ENCODE measurements around the gene ARHGAP24. TPM values are rescaled to one million over a fixed set of nuclear protein-coding genes. Genes with fewer than 3 reads are reported as not detected.

ARHGAP24 gene
- total RNA-seq (2014; rRNA removed; shearing (Covaris generic)), result 26.5 and 34.6 TPM in 2 replicates

- Histone ChIP-seq H3K4me1 (peaks cover 32% of the 10 kb centered on the region), H3K27me3 (no peaks in the 10 kb centered on the region), H3K4me3 (peak within 1 kb of the TSS; percentile 69), H3K9me3 (replicated peaks) (0 out of 2 replicates have a peak, but pooled peaks cover 2% of the 10 kb centered on the region), H3K36me3 (peaks cover 4% of the 10 kb centered on the region; the same call in 1 of the 2 replicates), H3K27ac (peak within 1 kb of the TSS; percentile 90)
- peak; percentile 99 to 100 for DNase-seq
Measured at GRCh38 chr4:85474818-85475630, at the start of gene ARHGAP24. Gene ARHGAP24 (plus strand): TSS chr4:85475150.

GRCh38 chr4:85426366-85426765, 48.6 kb upstream of the ARHGAP24 start:
- H3K27ac ChIP-seq, result no peak overlapping the region
- peaks cover 3% of the 10 kb centered on the region; the same call in 1 of the 2 replicates for H3K9me3 ChIP-seq (replicated peaks)
- peaks cover 8% of the 10 kb centered on the region for H3K4me1 ChIP-seq
- H3K4me3 ChIP-seq, result no peak overlapping the region
- H3K36me3 ChIP-seq, result no peaks in the 10 kb centered on the region
- H3K27me3 ChIP-seq, result no peaks in the 10 kb centered on the region
- no peak for DNase-seq

GRCh38 chr4:85427123-85427522, 47.8 kb upstream of the ARHGAP24 start:
- H3K4me3 ChIP-seq, result no peak overlapping the region
- no peak overlapping the region for H3K27ac ChIP-seq
- H3K9me3 ChIP-seq (replicated peaks), result peaks cover 3% of the 10 kb centered on the region; the same call in 1 of the 2 replicates
- peaks cover 8% of the 10 kb centered on the region for H3K4me1 ChIP-seq
- no peaks in the 10 kb centered on the region for H3K27me3 ChIP-seq
- DNase-seq, result no peak
- H3K36me3 ChIP-seq, result no peaks in the 10 kb centered on the region

GRCh38 chr4:85430226-85430625, 44.7 kb upstream of the ARHGAP24 start:
- Histone ChIP-seq H3K4me1 (no peaks in the 10 kb centered on the region), H3K4me3 (no peak overlapping the region), H3K9me3 (replicated peaks) (peaks cover 2% of the 10 kb centered on the region; the same call in 1 of the 2 replicates), H3K27ac (no peak overlapping the region), H3K27me3 (no peaks in the 10 kb centered on the region), H3K36me3 (0 out of 2 replicates have a peak, but pooled peaks cover under 1% of the 10 kb centered on the region)
- DNase-seq, result no peak

- DNase-seq, result no peak
- Histone ChIP-seq H3K36me3 (0 out of 2 replicates have a peak, but pooled peaks cover 3% of the 10 kb centered on the region), H3K27me3 (no peaks in the 10 kb centered on the region), H3K9me3 (replicated peaks) (peaks cover 2% of the 10 kb centered on the region; the same call in 1 of the 2 replicates), H3K4me3 (no peak overlapping the region), H3K27ac (no peak overlapping the region), H3K4me1 (no peaks in the 10 kb centered on the region)
Measured at GRCh38 chr4:85430697-85431096, 44.3 kb upstream of the ARHGAP24 start.

GRCh38 chr4:85431156-85431555, 43.8 kb upstream of the ARHGAP24 start:
- H3K4me3 ChIP-seq, result no peak overlapping the region
- 0 out of 2 replicates have a peak, but pooled peaks cover 3% of the 10 kb centered on the region for H3K36me3 ChIP-seq
- no peak overlapping the region for H3K27ac ChIP-seq
- H3K9me3 ChIP-seq (replicated peaks), result peaks cover 2% of the 10 kb centered on the region; the same call in 1 of the 2 replicates
- H3K27me3 ChIP-seq, result no peaks in the 10 kb centered on the region
- no peak for DNase-seq
- H3K4me1 ChIP-seq, result no peaks in the 10 kb centered on the region

GRCh38 chr4:85431881-85432485, 43.0 kb upstream of the ARHGAP24 start:
- no peak for DNase-seq
- peaks cover 2% of the 10 kb centered on the region; the same call in 1 of the 2 replicates for H3K9me3 ChIP-seq (replicated peaks)
- H3K36me3 ChIP-seq, result 0 out of 2 replicates have a peak, but pooled peaks cover 3% of the 10 kb centered on the region
- H3K4me3 ChIP-seq, result no peak overlapping the region
- no peaks in the 10 kb centered on the region for H3K4me1 ChIP-seq
- H3K27ac ChIP-seq, result no peak overlapping the region
- H3K27me3 ChIP-seq, result no peaks in the 10 kb centered on the region

GRCh38 chr4:85445050-85445639, 29.8 kb upstream of the ARHGAP24 start:
- Histone ChIP-seq H3K4me3 (no peak overlapping the region), H3K36me3 (no peaks in the 10 kb centered on the region), H3K4me1 (no peaks in the 10 kb centered on the region), H3K27me3 (no peaks in the 10 kb centered on the region), H3K27ac (no peak overlapping the region), H3K9me3 (replicated peaks) (no peaks in the 10 kb centered on the region)
- no peak for DNase-seq

- Histone ChIP-seq H3K27me3 (no peaks in the 10 kb centered on the region), H3K4me1 (no peaks in the 10 kb centered on the region), H3K36me3 (no peaks in the 10 kb centered on the region), H3K9me3 (replicated peaks) (no peaks in the 10 kb centered on the region), H3K4me3 (no peak overlapping the region), H3K27ac (no peak overlapping the region)
- DNase-seq, result no peak
Measured at GRCh38 chr4:85446141-85446861, 28.6 kb upstream of the ARHGAP24 start.

GRCh38 chr4:85448906-85449890, 25.8 kb upstream of the ARHGAP24 start:
- no peaks in the 10 kb centered on the region for H3K27me3 ChIP-seq
- H3K36me3 ChIP-seq, result no peaks in the 10 kb centered on the region
- DNase-seq, result no peak
- no peak overlapping the region for H3K4me3 ChIP-seq
- no peaks in the 10 kb centered on the region for H3K9me3 ChIP-seq (replicated peaks)
- H3K27ac ChIP-seq, result no peak overlapping the region
- H3K4me1 ChIP-seq, result no peaks in the 10 kb centered on the region; the same call in 1 of the 2 replicates

- no peaks in the 10 kb centered on the region for H3K36me3 ChIP-seq
- no peak overlapping the region for H3K4me3 ChIP-seq
- H3K4me1 ChIP-seq, result no peaks in the 10 kb centered on the region; the same call in 1 of the 2 replicates
- no peak for DNase-seq
- no peaks in the 10 kb centered on the region for H3K27me3 ChIP-seq
- H3K9me3 ChIP-seq (replicated peaks), result no peaks in the 10 kb centered on the region
- no peak overlapping the region for H3K27ac ChIP-seq
Measured at GRCh38 chr4:85452058-85452731, 22.8 kb upstream of the ARHGAP24 start.

- no peaks in the 10 kb centered on the region; the same call in 1 of the 2 replicates for H3K4me1 ChIP-seq
- H3K36me3 ChIP-seq, result no peaks in the 10 kb centered on the region
- no peak overlapping the region for H3K4me3 ChIP-seq
- H3K27ac ChIP-seq, result no peak overlapping the region
- DNase-seq, result no peak
- no peaks in the 10 kb centered on the region for H3K9me3 ChIP-seq (replicated peaks)
- no peaks in the 10 kb centered on the region for H3K27me3 ChIP-seq
Measured at GRCh38 chr4:85455942-85456341, 19.0 kb upstream of the ARHGAP24 start.
